Spleen (tissue), 7 donors: ENCODE measurements around the gene FXYD3.

Experiments used
- CTCF ChIP-seq, 11 experiments: fragments of 200-600 bp in 7 of 11; fragments of 450-650 bp in 4 of 11; sonication (generic) in 4 of 11; IDR thresholded peaks in 8 of 11; conservative IDR thresholded peaks in 3 of 11; 1 replicate in 7 of 11; 2 replicates in 4 of 11; pipeline versions ENCODE4 v1.4.0 to v1.8.0; 2016 to 2021; ENCODE audit warnings: antibody characterized with exemption in 11 of 11, inconsistent platforms in 4 of 11, mild to moderate bottlenecking in 1 of 11
- POLR2A ChIP-seq, 3 donors: fragments of 450-650 bp; IDR thresholded peaks; one replicate each; pipeline ENCODE4 v1.5.1; 2017; ENCODE audit warnings: antibody characterized with exemption in 3 of 3, mild to moderate bottlenecking in 1 of 3
- donor health status: DM: no; HTN: no; CAD: no; lungs with moderate emphysema.
- donor health status: DM: no; HTN: no; CAD: no.
- donor health status: DM: no; HTN: no; CAD: no.

- TF ChIP-seq CTCF (IDR thresholded peaks at IDR 0.05 in 8 of 11, conservative IDR thresholded peaks at IDR 0.05 in 3 of 11) (no peak), POLR2A (IDR thresholded peaks at IDR 0.05) (no peak)
These were observed 52.6 kb downstream of the FXYD3 start for GRCh38 chr19:35168196-35168595.
